Panc1 (cell line): Measurements from ENCODE around the gene NOS1. TPM values are rescaled to one million over a fixed set of nuclear protein-coding genes. Genes with fewer than 3 reads are reported as not detected.
"Not testable (repeated sequence)": the region's sequence is repeated elsewhere in the genome, so short reads cannot be mapped to it uniquely, and the experiment has no call there.

ENCODE experiments used
- ATAC-seq: fragments of 200-7000 bp; cut with Tn5 transposase; 2 replicates; pipeline ENCODE4 v1.9.1; 2020; ENCODE audit warnings: mild to moderate bottlenecking, moderate library complexity
- BruUV-seq: library from RNA; stranded (reverse); fragments of 400-500 nt; replicated peaks from 2 replicates; lab custom pipeline; 2021; lab: Mats Ljungman, UMichigan
- CTCF ChIA-PET: fragments of 300-600 bp; sonication (Branson Sonifier 250); formaldehyde crosslinking; loops from one replicate; lab custom pipeline; 2022; ENCODE audit warnings: antibody characterized with exemption; lab: Charles Lee
- POLR2A ChIA-PET: fragments of 300-600 bp; sonication (Branson Sonifier 250); formaldehyde crosslinking; loops from one replicate; lab custom pipeline; 2022; ENCODE audit warnings: antibody characterized with exemption; lab: Charles Lee
- DNase-seq: peaks from one replicate; pipeline ENCODE4 v3.0.0-alpha.2; 2010; ENCODE audit warnings: low read depth, low spot score
- H3K27ac ChIP-seq: 2 replicates; pipeline ENCODE4 v1.5.1; 2011; ENCODE audit warnings: mild to moderate bottlenecking, low read length, inconsistent platforms
- H3K27me3 ChIP-seq: fragments of 200-500 bp; sonication (Bioruptor generic); 2 replicates; pipeline ENCODE4 v1.6.0; 2014; ENCODE audit warnings: low read length, inconsistent platforms; ENCODE audit not compliant: control insufficient read depth, insufficient read depth
- H3K36me3 ChIP-seq: fragments of 200-500 bp; sonication (Bioruptor generic); 2 replicates; pipeline ENCODE4 v1.5.1; 2014; ENCODE audit warnings: inconsistent platforms, mild to moderate bottlenecking, low read length, moderate library complexity; ENCODE audit not compliant: control insufficient read depth, insufficient read depth
- H3K4me1 ChIP-seq: 2 replicates; pipeline ENCODE4 v1.5.1; 2011; ENCODE audit warnings: inconsistent platforms, mild to moderate bottlenecking, low read length, moderate library complexity; ENCODE audit not compliant: control insufficient read depth, insufficient read depth
- H3K4me3 ChIP-seq, 2 experiments: 2 replicates each; pipeline ENCODE4 v1.5.1; 2011 to 2012; ENCODE audit warnings: low read depth in 2 of 2, low read length in 2 of 2, mild to moderate bottlenecking in 2 of 2, inconsistent platforms in 1 of 2, moderate library complexity in 1 of 2
- H3K9me3 ChIP-seq: fragments of 200-500 bp; sonication (Bioruptor generic); 2 replicates; pipeline ENCODE4 v1.5.1; 2014; ENCODE audit warnings: low read depth, mild to moderate bottlenecking, inconsistent platforms, low read length, moderate library complexity; ENCODE audit not compliant: control insufficient read depth, insufficient read depth
- POLR2AphosphoS5 ChIP-seq: IDR thresholded peaks from 2 replicates; pipeline ENCODE4 v1.6.1; 2012; ENCODE audit warnings: mild to moderate bottlenecking, low read depth, low read length, moderate library complexity
- SIN3A ChIP-seq: IDR thresholded peaks from 2 replicates; pipeline ENCODE4 v1.6.1; 2012; ENCODE audit warnings: low read depth, mild to moderate bottlenecking, low read length, moderate library complexity, borderline replicate concordance; ENCODE audit not compliant: insufficient read depth
- TCF7L2 ChIP-seq: IDR thresholded peaks from 2 replicates; pipeline ENCODE4 v1.6.1; 2011; ENCODE audit warnings: mild to moderate bottlenecking, low read depth, low read length, inconsistent platforms
- in situ Hi-C: cut with HindIII; loops from 2 replicates; pipeline ENCODE4 v1.10.0; 2016; ENCODE audit warnings: low sequenced_read_pairs, low pct_unique_long_range_greater_than_20kb
- intact Hi-C: fragments of 100-400 bp; cut with micrococcal nuclease; formaldehyde crosslinking; loops from one replicate; pipeline ENCODE4 v1.10.0; 2022; ENCODE audit not compliant: unreplicated experiment
- total RNA-seq: library from RNA; stranded (reverse); gene quantifications from one replicate; pipeline ENCODE4 v1.2.1, GENCODE V29; 2021; ENCODE audit not compliant: unreplicated experiment
- TF ChIP-seq, protein P1 (sequence below), 2 experiments: IDR thresholded peaks; 2 replicates each; pipeline ENCODE4 v1.6.1; 2011 to 2012; ENCODE audit warnings: low read depth in 2 of 2, control low read depth in 1 of 2, low read length in 1 of 2, mild to moderate bottlenecking in 1 of 2, moderate library complexity in 1 of 2; ENCODE audit not compliant: insufficient read depth in 1 of 2
- TF ChIP-seq, protein P2 (sequence below): fragments of 450-650 bp; IDR thresholded peaks from 2 replicates; pipeline ENCODE4 v1.5.1; 2017; ENCODE audit warnings: mild to moderate bottlenecking

NOS1 gene
- total RNA-seq, 1 experiment from 2014 or later: 0.03 TPM

DNA sequence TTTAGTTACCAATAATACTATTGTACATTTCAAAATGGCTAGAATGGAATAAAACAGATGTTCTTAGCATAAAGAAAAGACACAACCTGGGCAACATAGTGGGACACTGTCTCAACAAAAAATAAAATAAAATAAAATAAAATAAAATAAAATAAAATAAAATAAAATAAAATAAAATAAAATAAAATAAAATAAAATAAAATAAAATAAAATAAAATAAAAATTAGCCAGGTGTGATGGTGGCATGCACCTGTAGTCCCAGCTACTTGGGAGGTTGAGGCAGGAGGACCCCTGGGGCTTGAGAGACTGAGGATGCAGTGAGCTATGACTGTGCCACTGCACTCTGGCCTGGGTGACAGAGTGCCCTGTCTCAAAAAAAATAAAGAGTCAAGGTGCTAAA is 37.1 kb upstream of the NOS1 start:
- BruUV-seq, H3K27me3 ChIP-seq, DNase-seq, H3K4me1 ChIP-seq, H3K9me3 ChIP-seq, H3K36me3 ChIP-seq, in situ Hi-C loops, POLR2A ChIA-PET, H3K27ac ChIP-seq, H3K4me3 ChIP-seq, CTCF ChIA-PET, intact Hi-C loops, ATAC-seq: not testable (repeated sequence)

GRCh38 chr12:117395766-117396165 is 34.3 kb upstream of the NOS1 start:
- CTCF ChIA-PET: no interaction called here
- TF ChIP-seq, protein P1, sequence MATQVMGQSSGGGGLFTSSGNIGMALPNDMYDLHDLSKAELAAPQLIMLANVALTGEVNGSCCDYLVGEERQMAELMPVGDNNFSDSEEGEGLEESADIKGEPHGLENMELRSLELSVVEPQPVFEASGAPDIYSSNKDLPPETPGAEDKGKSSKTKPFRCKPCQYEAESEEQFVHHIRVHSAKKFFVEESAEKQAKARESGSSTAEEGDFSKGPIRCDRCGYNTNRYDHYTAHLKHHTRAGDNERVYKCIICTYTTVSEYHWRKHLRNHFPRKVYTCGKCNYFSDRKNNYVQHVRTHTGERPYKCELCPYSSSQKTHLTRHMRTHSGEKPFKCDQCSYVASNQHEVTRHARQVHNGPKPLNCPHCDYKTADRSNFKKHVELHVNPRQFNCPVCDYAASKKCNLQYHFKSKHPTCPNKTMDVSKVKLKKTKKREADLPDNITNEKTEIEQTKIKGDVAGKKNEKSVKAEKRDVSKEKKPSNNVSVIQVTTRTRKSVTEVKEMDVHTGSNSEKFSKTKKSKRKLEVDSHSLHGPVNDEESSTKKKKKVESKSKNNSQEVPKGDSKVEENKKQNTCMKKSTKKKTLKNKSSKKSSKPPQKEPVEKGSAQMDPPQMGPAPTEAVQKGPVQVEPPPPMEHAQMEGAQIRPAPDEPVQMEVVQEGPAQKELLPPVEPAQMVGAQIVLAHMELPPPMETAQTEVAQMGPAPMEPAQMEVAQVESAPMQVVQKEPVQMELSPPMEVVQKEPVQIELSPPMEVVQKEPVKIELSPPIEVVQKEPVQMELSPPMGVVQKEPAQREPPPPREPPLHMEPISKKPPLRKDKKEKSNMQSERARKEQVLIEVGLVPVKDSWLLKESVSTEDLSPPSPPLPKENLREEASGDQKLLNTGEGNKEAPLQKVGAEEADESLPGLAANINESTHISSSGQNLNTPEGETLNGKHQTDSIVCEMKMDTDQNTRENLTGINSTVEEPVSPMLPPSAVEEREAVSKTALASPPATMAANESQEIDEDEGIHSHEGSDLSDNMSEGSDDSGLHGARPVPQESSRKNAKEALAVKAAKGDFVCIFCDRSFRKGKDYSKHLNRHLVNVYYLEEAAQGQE (IDR thresholded peaks at IDR 0.05; ENCODE audit: insufficient read depth in 1 of 2, low read depth in 2 of 2, low read length in 1 of 2): no peak
- TF ChIP-seq SIN3A (no peak), TCF7L2 (no peak), POLR2AphosphoS5 (no peak)
- TF ChIP-seq, protein P2, sequence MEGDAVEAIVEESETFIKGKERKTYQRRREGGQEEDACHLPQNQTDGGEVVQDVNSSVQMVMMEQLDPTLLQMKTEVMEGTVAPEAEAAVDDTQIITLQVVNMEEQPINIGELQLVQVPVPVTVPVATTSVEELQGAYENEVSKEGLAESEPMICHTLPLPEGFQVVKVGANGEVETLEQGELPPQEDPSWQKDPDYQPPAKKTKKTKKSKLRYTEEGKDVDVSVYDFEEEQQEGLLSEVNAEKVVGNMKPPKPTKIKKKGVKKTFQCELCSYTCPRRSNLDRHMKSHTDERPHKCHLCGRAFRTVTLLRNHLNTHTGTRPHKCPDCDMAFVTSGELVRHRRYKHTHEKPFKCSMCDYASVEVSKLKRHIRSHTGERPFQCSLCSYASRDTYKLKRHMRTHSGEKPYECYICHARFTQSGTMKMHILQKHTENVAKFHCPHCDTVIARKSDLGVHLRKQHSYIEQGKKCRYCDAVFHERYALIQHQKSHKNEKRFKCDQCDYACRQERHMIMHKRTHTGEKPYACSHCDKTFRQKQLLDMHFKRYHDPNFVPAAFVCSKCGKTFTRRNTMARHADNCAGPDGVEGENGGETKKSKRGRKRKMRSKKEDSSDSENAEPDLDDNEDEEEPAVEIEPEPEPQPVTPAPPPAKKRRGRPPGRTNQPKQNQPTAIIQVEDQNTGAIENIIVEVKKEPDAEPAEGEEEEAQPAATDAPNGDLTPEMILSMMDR: no peak
- intact Hi-C loops (no loop called here), in situ Hi-C loops (no loop called here)
- no peak for DNase-seq
- POLR2A ChIA-PET: no interaction called here
- Histone ChIP-seq H3K4me1 (no peaks in the 10 kb centered on the region), H3K36me3 (no peaks in the 10 kb centered on the region), H3K9me3 (no peaks in the 10 kb centered on the region), H3K27ac (no peak overlapping the region), H3K4me3 (no peak overlapping the region), H3K27me3 (no peaks in the 10 kb centered on the region)
- no peak for ATAC-seq
- BruUV-seq: no TSS peak

DNA sequence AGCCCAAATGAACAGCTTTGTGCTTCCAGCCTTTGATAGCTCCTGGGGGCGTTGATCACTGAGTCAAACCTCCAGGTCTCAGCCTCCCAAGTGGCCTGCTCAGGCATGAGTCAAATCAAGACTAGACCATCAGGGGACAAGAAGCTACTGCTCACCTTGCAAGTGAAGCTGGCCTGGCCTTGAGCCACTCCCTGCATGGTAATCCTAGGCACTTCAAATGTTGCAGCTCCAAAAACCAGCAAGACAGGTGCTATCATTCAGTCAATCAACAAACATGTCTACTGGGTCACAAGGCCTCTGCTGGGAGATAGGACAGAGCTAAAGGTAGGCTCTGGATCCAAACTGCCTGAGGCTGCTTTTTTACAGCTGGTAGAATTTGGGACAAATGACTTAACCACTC is 33.1 kb upstream of the NOS1 start:
- Histone ChIP-seq H3K36me3 (no peaks in the 10 kb centered on the region), H3K9me3 (no peaks in the 10 kb centered on the region), H3K27me3 (no peaks in the 10 kb centered on the region), H3K4me3 (no peak overlapping the region), H3K4me1 (no peaks in the 10 kb centered on the region), H3K27ac (no peak overlapping the region)
- no peak for TF ChIP-seq POLR2AphosphoS5
- TF ChIP-seq SIN3A: no peak
- TF ChIP-seq TCF7L2: no peak
- TF ChIP-seq, protein P2: no peak
- TF ChIP-seq, protein P1 (IDR thresholded peaks at IDR 0.05; ENCODE audit: insufficient read depth in 1 of 2, low read depth in 2 of 2, low read length in 1 of 2): no peak
- intact Hi-C loops: no loop called here
- ChIA-PET POLR2A (interaction anchor here (0.6 kb wide), 1 partner anchor 220 kb away, joined by 4 read pairs; no protein-coding TSS in a partner anchor), CTCF (no interaction called here)
- no peak for DNase-seq
- in situ Hi-C loops: no loop called here
- BruUV-seq: no TSS peak
- no peak for ATAC-seq
